HL-60 (cell line): Measurements from ENCODE around the gene PTPRN.

Source experiments
- CTCF ChIP-seq: IDR thresholded peaks from one replicate; pipeline ENCODE4 v1.5.1; 2011; ENCODE audit warnings: low read length, control low read depth, inconsistent platforms; ENCODE audit not compliant: insufficient read depth
- GABPA ChIP-seq: IDR thresholded peaks from 2 replicates; pipeline ENCODE4 v1.6.1; 2012; ENCODE audit warnings: low read depth
- POLR2AphosphoS5 ChIP-seq: IDR thresholded peaks from 2 replicates; pipeline ENCODE4 v1.6.1; 2012; ENCODE audit warnings: low read depth
- REST ChIP-seq: IDR thresholded peaks from 2 replicates; pipeline ENCODE4 v1.6.1; 2012; ENCODE audit warnings: low read depth; ENCODE audit not compliant: insufficient replicate concordance
- SPI1 ChIP-seq: IDR thresholded peaks from 2 replicates; pipeline ENCODE4 v1.6.1; 2012; ENCODE audit warnings: low read depth, mild to moderate bottlenecking, borderline replicate concordance

GRCh38 chr2:219245899-219246230 lies 63.3 kb downstream of the PTPRN start:
- TF ChIP-seq CTCF (no peak), SPI1 (no peak), REST (no peak), POLR2AphosphoS5 (no peak), GABPA (no peak)
